ENCODE measurements around the gene MLXIP.
"Not testable (repeated sequence)": the region's sequence is repeated elsewhere in the genome, so short reads cannot be mapped to it uniquely, and the experiment has no call there.

Gene MLXIP, protein sequence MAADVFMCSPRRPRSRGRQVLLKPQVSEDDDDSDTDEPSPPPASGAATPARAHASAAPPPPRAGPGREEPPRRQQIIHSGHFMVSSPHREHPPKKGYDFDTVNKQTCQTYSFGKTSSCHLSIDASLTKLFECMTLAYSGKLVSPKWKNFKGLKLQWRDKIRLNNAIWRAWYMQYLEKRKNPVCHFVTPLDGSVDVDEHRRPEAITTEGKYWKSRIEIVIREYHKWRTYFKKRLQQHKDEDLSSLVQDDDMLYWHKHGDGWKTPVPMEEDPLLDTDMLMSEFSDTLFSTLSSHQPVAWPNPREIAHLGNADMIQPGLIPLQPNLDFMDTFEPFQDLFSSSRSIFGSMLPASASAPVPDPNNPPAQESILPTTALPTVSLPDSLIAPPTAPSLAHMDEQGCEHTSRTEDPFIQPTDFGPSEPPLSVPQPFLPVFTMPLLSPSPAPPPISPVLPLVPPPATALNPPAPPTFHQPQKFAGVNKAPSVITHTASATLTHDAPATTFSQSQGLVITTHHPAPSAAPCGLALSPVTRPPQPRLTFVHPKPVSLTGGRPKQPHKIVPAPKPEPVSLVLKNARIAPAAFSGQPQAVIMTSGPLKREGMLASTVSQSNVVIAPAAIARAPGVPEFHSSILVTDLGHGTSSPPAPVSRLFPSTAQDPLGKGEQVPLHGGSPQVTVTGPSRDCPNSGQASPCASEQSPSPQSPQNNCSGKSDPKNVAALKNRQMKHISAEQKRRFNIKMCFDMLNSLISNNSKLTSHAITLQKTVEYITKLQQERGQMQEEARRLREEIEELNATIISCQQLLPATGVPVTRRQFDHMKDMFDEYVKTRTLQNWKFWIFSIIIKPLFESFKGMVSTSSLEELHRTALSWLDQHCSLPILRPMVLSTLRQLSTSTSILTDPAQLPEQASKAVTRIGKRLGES

DNA sequence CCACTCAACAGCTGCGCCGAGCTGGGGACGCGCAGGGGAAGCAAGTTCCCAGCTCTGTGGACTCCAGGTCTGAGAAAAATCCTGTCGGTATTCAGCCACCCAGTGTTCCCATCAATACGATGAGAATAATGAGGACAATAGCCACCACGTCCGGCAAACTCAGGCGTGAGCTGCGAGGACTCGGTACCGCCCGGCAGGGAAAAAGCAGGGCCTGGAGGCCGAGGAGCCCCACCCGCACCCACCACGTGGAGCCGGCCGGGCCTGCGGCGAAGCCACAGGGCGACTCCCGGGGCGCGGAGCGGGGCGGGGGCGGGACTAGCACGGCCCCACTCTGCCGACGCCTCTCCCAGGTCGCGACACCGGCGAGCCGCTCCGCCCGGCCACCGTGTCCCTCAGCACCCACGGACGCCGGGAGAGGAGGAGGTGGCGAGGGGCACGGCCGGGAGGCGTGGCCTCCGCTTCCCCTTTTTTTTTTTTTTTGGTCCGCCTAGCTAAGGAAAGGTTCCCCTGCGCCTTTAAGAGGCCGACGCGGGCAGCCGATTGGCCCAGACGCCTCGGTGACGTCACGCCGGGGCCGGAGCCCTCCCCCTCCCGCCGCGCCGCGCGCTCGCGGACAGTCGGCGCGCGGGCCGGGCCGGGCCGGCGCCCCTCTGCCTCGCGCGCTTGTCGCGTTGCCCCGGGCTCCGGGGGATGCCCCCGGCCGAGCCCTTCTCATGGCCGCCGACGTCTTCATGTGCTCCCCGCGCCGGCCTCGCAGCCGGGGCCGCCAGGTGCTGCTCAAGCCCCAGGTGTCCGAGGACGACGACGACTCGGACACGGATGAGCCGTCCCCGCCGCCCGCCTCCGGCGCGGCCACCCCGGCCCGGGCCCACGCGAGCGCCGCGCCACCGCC is at the start of gene MLXIP:
TSS of gene MLXIP (plus strand) at position 616 of the 892 bp plus-strand sequence. CDS start at position 714, 98 bp downstream.
- peak; percentile 90 to 91 for DNase-seq

DNA sequence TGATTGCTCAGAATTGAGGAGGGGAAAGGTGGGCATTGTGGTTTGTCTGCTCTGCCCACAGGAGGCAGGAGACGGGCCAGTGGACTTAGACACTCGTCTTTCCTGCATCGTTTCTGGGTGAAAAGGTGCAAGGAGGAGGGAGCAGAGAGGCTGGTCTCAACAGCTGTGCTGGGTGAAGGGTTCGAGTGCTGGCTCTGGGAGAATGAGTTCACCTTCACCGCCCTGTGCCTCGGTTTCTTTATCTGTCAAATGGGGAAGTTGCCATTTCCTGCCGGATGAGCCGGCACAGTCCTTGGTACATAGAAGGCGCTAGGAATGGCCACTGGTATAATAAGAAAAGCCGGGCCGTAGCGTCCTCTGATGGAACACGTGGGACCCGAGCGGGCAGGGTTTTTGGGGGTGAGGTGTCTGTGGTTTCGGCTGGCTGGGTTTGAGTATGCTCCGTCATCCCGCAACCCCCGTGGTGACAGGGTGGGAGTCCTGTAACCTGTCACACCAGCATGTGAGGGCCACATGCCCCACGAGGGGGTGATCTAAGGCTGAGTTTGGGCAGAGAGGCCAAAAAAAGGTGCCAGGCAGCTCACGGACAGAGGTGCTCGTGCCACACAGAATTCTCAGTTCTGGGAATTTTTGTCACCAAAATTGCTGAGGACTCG is 49.5 kb upstream of the MLXIP start:
- DNase-seq: peak; percentile 27 to 54

DNA sequence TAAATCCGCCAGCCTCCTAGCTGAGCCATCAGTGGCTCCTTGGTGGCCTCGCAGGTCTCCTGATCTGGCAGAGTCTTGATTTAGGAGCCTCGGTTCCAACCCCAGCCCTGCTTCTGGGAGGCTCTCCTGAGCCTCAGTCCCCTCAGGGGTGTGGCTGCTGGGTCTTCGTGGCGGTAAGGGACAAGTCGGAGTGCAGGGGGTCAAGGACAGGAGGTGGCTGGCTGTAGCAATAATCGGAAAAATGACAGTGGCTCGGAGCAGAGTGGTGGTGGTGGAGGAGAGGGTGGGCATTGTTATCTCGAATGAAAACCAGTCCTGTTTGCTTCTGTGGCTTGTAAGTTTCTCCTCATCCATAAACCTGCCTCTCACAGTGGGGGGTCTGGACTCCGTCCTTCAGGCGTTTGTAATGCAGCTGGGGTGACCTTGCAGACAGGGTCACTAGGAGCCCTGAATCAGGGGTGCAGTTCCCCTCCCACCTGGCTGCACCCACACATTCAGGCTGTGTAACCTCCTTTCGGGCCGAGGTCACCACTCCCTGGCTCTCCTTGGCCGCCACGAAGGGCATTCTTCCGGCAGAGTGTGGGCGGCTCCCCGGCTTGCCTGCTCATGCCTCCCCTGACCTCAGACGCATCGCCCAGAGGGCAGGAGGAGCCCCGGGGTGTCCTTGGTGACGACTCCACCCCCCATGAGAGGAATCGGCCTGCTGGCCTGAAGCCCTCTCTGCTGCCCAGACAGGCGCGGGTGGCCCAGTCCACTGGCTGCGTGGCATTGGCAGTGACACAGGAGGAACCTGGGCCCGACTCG is 48.7 kb upstream of the MLXIP start:
- DNase-seq: no peak

DNA sequence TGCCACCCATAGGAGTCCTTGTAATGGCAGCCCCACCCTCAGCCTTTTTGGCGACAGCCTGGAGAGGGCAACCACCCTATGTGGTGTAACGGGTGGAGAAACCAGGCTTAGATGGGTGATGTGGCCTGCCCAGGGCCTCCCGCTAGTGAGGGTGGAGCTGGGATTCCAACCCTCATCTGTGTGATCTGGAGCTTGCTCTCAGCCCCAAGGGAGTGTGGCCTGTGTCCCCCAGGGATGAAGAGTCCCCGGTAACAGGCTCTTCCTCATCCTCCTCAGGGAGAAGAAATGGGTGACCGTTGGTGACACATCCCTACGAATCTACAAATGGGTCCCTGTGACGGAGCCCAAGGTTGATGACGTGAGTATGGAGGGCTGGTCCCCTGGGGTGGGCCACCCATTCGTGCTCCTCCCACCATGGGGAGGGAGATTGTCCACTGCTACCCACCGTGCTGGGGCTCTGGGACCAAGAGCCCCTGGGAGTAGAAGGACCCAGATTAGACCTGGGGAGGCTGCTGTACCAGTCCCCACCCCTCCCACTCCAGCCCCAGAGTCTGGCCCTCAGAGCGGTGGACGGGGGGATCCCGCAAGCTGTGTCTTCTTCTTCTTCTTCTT is 48.0 kb upstream of the MLXIP start:
- no peak for DNase-seq

DNA sequence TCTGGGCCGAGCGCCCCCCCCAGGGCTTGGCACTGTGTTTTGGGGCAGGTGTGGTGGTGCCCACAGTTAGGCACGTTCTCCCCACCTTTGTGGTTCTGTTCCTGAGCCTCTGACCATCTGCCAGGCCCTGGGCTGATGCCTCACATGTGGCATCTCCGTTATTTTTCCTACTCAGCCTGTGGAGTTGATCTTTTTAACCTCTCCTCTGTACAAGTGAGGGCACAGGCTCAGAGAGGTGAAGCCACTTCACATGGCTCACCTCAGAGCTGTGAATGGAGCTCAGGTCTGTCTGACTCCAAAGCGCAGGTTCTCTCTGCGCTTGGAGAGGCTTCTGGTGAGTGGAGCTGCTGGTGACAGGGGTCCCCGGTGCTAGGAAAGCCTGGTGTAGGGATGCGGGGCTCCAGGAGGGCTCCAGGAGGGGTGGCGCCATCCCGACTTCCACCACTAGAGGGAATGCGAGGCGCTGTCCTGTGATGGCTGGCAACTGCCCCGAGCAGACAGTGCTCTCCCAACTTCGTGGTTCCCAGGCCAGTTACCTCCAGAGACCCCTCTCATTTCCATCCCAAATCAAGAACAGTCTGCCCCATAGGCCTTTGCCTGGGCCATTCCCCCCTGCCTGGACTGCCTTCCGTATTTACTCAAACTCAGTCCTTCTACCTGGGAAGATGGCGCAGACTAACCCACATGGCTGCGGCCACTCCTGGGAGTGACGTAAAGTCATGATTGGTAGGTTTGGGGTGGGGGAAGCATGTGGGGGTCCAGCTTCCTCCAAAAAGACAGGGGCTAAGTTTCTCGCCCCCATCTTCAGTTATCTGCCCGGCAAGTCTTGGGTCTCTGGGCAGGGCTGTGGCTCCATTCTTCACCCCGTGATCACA is 47.0 kb upstream of the MLXIP start:
- peak; percentile 26 to 34 for DNase-seq

DNA sequence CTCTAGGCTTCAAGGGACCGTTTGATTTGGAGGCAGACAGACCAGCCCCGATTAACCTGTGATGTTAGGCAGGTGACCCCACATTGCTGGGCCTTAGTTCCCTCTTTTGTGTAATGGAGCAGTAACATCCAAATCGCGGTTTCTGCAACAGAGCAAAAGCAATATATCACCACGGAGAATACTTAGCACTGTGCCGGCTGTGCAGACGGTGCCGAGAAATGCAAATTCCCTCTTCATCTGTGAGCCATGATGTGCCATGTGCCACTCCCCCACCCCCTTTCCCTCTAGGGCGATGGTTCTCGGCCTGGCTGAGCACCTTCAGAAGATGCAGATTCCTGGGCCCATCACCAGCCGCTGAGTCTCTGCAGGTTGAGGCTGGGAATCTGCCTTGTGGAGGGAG is 46.0 kb upstream of the MLXIP start:
- no peak for DNase-seq

DNA sequence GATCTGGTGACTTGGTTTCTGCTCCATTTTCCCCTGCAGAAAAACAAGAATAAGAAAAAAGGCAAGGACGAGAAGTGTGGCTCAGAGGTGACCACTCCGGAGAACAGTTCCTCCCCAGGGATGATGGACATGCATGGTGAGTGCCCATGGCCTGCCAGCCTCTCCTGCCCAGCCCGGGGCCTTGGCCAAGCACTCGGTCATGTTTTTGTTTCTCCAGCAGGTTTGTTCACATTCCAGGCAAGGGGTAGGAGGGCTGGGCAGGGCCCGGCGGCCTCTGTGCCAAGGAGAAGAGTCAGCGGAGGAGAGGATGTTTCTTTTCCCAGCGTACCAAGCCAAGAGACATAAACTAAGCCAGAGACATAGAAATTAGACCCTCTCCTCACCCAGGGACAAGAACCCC is 43.3 kb upstream of the MLXIP start:
- no peak for DNase-seq

DNA sequence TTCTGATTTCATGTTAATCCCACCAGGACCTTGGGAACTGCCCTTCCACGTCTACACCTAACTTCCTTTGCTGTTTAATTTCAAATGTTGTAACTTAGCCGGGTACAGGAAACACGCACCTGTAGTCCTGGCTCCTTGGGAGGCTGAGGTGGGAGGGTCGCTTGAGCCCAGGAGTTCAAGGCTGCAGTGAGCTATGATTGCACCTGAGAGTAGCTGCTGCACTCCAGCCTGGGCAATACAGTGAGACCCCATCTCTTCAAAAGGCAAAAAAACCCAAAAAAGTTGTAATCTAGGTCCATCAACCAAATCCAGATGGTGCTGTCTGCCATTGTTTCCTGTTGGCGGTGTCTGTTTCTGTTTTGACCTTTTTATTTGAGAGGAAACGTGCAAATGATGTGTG is 42.4 kb upstream of the MLXIP start:
- DNase-seq: no peak

DNA sequence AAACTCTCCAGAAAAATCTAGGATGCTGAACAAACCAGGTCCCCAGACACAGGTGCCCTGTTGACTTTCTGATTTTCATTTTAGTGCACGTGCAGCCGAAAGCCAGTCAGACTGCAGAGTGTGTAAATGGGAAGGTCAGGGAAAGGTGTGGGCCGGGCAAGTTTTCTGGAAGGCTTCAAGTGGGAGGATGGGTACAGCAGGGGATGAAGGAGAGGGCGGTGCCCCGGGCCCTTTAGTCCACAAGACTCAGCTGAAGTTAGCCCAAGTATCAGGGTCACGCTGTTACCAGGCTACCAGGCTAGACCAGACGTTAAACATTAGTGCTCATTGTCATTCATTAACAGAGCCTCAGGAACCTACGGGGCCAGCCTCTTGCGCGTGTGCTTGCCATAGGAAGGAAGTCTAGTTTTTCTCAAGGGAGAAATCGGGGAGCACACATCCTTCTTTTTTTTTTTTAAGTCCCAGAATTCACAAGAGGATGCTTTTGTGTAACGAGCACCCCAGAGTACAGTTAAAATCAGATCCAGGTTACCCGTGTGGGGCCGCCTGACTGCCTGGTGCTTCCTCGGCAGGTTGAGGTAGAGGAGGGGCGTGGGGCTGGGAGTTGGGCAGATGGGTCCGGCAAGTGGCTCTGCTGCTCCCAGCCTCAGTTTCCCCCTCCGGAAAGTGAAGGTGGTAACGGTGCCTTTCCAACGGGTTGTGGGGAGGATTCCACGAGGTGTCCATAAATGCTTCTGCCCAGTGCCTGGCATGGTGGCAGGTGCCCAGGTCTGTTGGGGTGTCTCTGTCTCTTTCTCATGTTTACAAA is 37.8 kb upstream of the MLXIP start:
- DNase-seq: no peak

DNA sequence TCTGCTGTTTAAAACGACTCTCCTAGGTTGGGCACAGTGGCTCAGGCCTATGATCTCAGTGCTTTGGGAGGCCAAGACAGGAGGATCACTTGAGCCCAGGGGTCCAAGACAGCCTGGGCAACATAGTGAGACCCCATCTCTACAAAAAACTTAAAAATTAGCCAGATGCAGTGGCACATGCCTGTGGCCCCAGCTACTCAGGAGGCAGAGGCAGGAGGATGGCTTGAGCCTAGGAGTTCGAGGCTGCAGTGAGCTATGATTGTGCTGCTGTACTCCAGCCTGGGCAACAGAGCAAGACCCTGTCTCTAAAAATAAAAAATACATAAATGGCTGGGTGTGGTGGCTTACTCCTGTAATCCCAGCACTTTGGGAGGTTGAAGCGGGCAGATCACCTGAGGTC is 37.1 kb upstream of the MLXIP start:
- not testable (repeated sequence) for DNase-seq

DNA sequence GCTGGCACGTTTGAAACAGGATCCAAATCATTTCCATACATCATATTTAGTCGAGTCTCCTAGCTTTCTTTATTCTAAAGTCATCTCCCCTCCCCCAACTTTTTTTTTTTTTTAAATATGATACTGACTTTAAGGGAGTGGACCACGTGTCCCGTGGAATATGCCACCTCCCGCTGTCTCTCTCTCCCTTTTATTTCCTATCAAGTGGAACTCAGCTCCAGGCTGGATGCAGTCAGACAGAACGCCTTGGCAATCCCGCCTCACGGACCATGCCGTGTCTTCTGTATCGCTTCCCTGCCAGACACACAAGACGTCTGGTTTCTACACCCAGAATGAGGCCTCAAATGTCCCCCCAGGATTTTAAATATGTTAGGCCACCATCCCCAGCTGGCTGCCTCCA is 35.6 kb upstream of the MLXIP start:
- no peak for DNase-seq

DNA sequence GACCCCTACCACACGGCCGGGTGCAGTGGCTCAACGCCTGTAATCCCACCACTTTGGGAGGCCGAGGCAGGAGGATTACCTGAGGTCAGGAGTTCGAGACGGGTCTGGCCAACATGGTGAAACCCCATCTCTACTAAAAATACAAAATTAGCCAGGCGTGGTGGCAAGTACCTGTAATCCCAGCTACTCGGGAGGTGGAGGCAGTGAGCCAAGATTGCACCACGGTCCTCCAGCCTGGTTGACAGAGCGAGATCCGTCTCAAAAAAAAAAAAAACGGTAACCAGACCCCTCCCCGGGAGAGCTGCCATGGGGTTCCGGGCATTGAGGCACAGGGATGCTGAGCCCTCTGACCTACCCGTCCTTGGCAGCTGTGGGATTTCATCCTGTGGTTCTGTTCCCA is 35.1 kb upstream of the MLXIP start:
- DNase-seq: no peak

DNA sequence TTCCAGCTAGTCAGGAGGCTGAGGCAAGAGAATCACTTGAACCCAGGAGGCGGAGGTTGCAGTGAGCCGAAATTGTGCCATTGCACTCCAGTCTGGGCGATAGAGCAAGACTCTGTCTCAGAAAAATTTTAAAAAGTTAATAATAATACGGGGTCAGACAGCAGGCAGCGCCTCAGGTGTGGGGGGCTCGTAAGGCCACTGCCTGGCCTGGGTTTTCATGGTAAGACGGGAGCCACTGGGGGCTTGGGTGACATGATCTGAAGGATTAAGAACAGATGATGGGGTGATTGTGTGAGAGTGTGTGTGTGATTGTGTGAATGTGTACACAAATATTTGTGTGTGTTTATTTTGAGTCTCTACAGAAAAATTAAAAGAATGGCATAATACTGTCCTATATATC is 33.3 kb upstream of the MLXIP start:
- DNase-seq: no peak

DNA sequence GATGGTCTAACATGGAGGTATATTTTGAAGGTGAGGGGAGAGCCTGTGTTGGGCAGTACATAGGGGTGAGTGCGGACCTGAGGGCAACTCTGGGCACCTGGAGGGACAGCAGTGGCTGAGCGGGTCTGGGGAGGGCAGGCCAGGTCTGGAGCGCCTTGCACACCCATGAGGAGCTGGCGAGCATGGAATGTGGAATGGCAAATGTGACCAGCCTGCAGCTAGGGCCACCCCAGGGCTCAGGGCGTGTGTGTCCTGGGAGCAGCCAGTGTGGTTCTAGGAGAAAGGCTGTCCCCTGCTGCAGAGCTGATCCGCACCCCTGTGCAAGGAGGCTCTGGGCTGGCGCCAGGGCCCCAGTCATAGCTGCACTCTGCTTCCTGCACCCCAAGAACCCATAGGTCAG is 32.4 kb upstream of the MLXIP start:
- no peak for DNase-seq

DNA sequence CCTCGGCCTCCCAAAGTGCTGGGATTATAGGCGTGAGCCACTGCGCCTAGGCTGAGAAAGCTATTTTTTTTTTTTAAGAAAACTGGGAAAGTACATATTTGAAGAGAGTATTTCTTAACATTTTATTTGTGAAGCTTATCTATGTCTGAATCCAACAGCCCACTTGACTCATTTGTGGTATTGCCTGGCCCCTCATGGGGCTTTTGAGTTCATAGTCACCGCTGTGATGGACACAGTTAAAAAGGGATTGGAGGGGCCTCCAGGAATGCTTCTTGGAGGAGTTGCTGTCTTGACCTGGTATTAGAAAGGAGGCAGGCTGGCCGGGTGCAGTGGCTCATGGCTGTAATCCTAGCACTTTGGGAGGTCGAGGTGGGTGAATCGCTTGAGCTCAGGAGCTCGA is 30.4 kb upstream of the MLXIP start:
- no peak for DNase-seq

DNA sequence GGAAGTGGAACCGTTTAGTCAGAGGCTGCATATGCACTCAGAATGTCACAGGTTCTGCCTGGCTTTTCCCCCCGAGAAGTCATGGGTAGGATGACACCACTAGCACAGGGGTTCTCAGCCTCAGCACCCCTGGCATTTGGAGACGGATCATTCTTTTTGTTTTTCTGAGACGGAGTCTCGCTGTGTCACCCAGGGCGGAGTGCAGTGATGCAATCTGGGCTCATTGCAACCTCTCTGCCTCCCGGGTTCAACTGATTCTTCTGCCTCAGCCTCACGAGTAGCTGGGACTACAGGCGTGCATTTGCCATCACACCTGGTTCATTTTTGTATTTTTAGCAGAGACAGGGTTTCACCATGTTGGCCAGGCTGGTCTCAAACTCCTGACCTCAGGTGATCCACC is 28.7 kb upstream of the MLXIP start:
- no peak for DNase-seq

DNA sequence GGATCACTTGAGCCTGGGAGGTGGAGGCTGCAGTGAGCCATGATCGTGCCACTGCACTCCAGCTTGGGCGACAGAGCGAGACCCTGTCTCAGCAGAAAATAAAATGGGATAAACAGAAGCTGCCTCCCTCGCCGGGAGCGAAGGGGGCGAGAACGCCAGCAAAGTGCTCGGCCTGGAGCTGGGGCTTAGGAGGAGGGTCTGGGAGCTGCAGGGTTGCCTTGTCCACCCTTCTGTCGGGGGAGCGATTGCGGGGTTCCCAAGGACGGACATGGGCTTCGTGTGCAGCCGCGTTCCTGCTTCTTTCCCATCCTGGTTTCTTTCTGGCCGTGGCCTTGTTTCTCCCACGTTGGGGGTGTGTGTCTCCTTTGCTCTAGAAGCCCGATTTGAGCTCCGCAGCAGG is 27.9 kb upstream of the MLXIP start:
- DNase-seq: no peak

DNA sequence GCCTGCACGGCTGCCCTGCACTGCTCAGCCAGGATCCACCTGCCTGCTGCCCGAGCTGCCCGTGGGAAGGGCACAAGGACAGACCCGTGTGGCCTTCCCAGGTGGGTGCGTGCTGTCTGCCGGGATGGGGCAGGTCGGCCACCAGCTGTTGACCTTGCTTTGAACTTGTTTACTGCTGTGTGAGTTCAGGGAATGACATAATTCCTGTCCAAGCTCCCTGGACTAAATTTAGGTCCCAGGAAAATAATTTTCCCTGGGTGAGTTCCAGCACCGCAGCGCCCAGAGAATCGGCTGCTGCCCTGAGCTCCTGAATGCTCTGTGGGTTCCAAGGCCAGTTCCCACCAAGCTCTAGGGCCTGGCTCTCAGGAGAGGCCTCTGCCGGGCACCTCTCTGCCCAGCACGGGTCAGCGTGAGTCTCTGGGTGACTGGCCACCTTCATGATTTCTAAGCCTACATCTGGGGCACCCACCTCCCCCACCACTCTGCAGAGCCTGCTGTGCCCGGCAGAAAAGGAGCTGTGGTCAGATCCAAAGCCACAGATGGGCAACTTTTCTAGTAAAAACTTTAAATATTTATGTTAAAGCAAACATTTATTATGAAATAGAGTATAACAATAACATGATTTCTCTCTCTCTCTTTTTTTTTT is 27.2 kb upstream of the MLXIP start:
- no peak for DNase-seq

DNA sequence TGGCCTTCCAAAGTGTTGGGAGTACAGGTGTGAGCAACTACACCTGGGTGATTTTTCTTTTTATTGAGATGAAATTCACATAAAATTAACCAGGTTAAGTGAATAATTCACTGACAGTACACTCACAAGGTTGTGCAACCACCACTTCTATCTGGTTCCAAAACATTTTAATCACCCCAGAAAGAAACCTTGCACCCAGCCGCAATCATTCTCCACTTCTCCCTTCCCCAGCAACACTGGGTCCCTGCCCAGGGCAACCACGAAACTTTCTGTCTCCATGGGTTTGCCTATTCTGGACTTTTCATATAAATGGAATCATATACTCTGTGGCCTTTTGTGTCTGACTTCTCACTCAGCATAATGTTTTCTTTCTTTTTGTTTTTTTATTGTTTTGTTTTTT is 26.3 kb upstream of the MLXIP start:
- DNase-seq: no peak

All from CD4-positive, alpha-beta T cell treated with Interleukin-1 beta for 1 hour (primary cell).